Non-pigmented ciliary epithelial cell (primary cell): ENCODE data around the gene NFAT5.

Experiments
- DNase-seq: peaks from one replicate; pipeline ENCODE4 v3.0.0-alpha.2; 2010; ENCODE audit warnings: low read depth

Gene NFAT5

GRCh38 chr16:69741951-69742904 is 176.5 kb downstream of the NFAT5 start:
- DNase-seq, result no peak

DNA sequence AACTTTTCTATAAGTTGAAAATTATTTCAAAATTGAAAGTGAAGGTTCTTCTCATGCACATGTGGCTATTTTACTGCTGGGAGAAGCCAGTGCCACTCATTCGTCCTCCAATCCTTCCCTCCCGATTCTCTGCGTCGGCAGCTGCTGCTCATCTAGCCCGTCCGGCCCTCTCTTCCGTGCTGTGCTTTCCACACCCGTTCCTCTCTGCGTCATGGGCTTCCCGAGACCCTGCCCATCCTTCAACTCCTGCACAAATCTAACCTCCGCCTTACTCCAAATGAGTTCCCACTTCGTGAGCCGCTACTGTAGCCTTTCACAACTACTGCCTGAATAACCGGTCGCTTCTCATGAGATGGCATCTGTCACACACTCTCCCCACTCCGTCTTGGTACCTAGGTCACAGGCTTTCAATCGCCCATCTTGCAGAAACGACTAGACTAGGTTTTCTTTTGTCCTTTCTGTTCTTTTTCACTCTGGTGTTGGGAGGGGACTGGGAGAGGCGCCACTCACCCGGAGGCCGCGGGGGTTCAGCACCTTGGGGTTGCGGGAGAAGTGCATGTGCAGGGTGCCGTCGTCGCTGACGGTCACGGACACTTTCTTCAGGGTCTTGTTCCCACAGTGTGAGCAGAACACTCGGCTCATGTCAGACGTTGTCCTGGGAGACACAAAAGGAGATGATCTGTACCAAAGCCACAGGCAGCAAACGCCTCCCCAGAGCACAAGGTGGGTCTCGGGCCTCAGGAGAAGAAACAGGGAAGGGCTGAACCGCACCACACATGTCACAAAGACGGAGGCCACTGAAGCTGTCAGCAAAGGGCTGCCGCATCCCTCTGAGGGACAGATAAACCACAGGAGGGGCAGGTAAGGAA is 178.8 kb downstream of the NFAT5 start:
- DNase-seq, result no peak

GRCh38 chr16:69745232-69745612 is 179.5 kb downstream of the NFAT5 start:
- no peak for DNase-seq

DNA sequence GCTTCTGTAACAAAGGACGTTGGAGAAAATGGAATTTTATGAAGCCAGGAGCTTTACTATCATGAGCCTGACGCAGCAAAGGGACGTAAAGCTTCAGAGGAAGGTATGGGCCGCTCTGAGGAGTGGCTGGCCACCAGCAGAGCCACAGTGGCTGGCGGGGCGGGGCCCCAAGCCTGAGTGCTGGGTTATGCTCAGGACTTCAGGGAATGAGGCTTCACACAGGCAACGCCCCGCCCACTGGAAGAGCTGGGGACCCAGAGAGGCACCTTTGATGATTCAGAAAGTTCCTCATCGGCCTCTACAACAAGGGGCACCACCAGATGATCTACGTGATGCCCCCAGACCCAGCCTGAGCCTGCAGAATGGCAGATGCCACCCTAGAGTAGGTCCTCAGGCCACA is 180.2 kb downstream of the NFAT5 start:
- DNase-seq, result no peak

GRCh38 chr16:69747115-69747514 is 181.3 kb downstream of the NFAT5 start:
- DNase-seq, result no peak

GRCh38 chr16:69748694-69749345 is 183.1 kb downstream of the NFAT5 start:
- no peak for DNase-seq

DNA sequence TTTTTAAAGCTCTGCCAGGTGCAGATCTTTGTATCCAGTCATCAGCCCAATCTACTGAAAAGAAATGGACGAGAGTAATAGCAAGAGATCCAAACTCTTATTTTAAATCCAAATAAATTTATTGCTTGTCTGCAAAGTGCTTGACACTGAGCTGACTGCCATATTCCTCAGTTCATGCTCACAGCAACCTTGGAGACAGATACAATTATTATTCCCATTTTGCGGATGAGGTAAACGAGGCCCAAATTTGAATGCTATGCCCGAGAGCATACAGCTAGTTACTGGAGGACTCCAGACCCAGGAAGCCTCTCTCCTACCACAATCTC is 188.3 kb downstream of the NFAT5 start:
- DNase-seq, result no peak
